Heart right ventricle (tissue), 16 donors: ENCODE results near the gene FBXO21. TPM values are rescaled to one million over a fixed set of nuclear protein-coding genes. Genes with fewer than 3 reads are reported as not detected.

Experiments
- ATAC-seq, 8 donors: fragments of 200-7000 bp; cut with Tn5 transposase; one replicate each; pipeline ENCODE4 v1.9.1; 2020; ENCODE audit warnings: mild to moderate bottlenecking in 8 of 8, moderate library complexity in 8 of 8, moderate number of reproducible peaks in 1 of 8
- DNase-seq, 2 donors: peaks; one replicate each; pipeline ENCODE4 v3.0.0-alpha.2; 2020
- H3K27ac ChIP-seq, 10 donors: fragments of 200-600 bp; sonication (generic) in 2 of 10; one replicate each; pipeline versions ENCODE4 v1.5.0 to v1.8.0; 2020 to 2022; ENCODE audit warnings: mild to moderate bottlenecking in 3 of 10
- H3K27me3 ChIP-seq, 7 donors: fragments of 200-600 bp; one replicate each; pipeline ENCODE4 v1.8.0; 2021 to 2022; ENCODE audit warnings: mild to moderate bottlenecking in 2 of 7
- H3K36me3 ChIP-seq, 9 donors: fragments of 200-600 bp; sonication (generic) in 1 of 9; one replicate each; pipeline versions ENCODE4 v1.5.0 to v1.8.0; 2020 to 2022; ENCODE audit warnings: mild to moderate bottlenecking in 2 of 9
- H3K4me1 ChIP-seq, 9 donors: fragments of 200-600 bp; sonication (generic) in 1 of 9; one replicate each; pipeline versions ENCODE4 v1.5.0 to v1.8.0; 2020 to 2022; ENCODE audit warnings: mild to moderate bottlenecking in 4 of 9
- H3K4me3 ChIP-seq, 10 donors: fragments of 200-600 bp; sonication (generic) in 2 of 10; one replicate each; pipeline versions ENCODE4 v1.5.0 to v1.8.0; 2020 to 2022; ENCODE audit warnings: mild to moderate bottlenecking in 7 of 10, moderate library complexity in 2 of 10
- H3K9me3 ChIP-seq, 11 donors: fragments of 200-600 bp in 10 of 11; sonication (generic) in 2 of 11; one replicate each; pipeline versions ENCODE4 v1.5.0 to v1.8.0; 2013 to 2022; ENCODE audit warnings: mild to moderate bottlenecking in 2 of 11, control low read depth in 1 of 11, moderate library complexity in 1 of 11
- WGBS, 2 donors: extraction: QIAGEN DNeasy Blood & Tissue Kit; methylation state at CpG; one replicate each; pipeline ENCODE4 v1.1.7; 2013; ENCODE audit warnings: inconsistent platforms in 1 of 2; 5-methylcytosine and 5-hydroxymethylcytosine counted together
- intact Hi-C, 10 donors: fragments of 100-400 bp; cut with DNase I; formaldehyde crosslinking; loops; one replicate each; pipeline versions ENCODE4 v1.11.1 to v1.14.2; 2022
- polyA plus RNA-seq, 2 donors: library from polyadenylated mRNA; stranded (reverse); fragments of 200-250 nt; gene quantifications; one replicate each; pipeline ENCODE4 v1.2.3, GENCODE V29; 2013
- total RNA-seq, 10 donors: library from RNA; stranded (reverse); fragmentation: NEBNext Ultra II Directional in 3 of 10; extraction: Animal tissue kit (Norgen Biotek cat#: 25700) in 3 of 10; gene quantifications; one replicate each; pipeline versions ENCODE4 v1.2.1 to v1.2.4, GENCODE V29; 2021 to 2023
- TF ChIP-seq, protein P1 (sequence below), 9 donors: fragments of 200-600 bp; sonication (generic) in 2 of 9; IDR thresholded peaks; one replicate each; pipeline versions ENCODE4 v1.5.0 to v1.8.0; 2021 to 2022; ENCODE audit warnings: antibody characterized with exemption in 9 of 9, mild to moderate bottlenecking in 5 of 9, moderate library complexity in 1 of 9
- donor health status: Arrhythmogenic right ventricular cardiomyopathy.
- donor health status: ischemic (EF 13 %, LVEDD 7.1; RV severe dilation, severe dysfunction).
- donor health status: healthy with polysubstance abuse.
- donor health status: DM: no; HTN: yes; CAD: no.
- donor health status: DM: no; HTN: no; CAD: no.
- donor health status: ischemic (EF 25% LVEDD 6.9; RV normal size, moderate dysfunction).
- donor health status: ischemic (EF 25% LVEDD 5.7; RV mildly dilated, moderate dysfunction).
- donor health status: healthy.
- donor health status: DM: yes; HTN: yes; CAD: no.
- donor health status: Ischemic cardiomyopathy.
- donor health status: ischemic (EF 35%, LVEDD 5.7; RV mildly dilated, moderate dysfunction).
- donor health status: nonischemic (EF 11% LVEDD 7.7; RV severe dilation, severe dysfunction).
- donor health status: DM: yes; HTN: yes; CAD: no.
- donor health status: PGD.
- donor health status: ischemic (EF 29% LVEDD 5.4; RV normal size, mild dysfunction).
- donor health status: nonischemic (EF 23%, LVEDD 6.1; RV moderate dilation, normal function).

FBXO21 gene
- total and polyA plus RNA-seq, 12 donors, result 10.2 to 75.1 (median 47.6) TPM

DNA sequence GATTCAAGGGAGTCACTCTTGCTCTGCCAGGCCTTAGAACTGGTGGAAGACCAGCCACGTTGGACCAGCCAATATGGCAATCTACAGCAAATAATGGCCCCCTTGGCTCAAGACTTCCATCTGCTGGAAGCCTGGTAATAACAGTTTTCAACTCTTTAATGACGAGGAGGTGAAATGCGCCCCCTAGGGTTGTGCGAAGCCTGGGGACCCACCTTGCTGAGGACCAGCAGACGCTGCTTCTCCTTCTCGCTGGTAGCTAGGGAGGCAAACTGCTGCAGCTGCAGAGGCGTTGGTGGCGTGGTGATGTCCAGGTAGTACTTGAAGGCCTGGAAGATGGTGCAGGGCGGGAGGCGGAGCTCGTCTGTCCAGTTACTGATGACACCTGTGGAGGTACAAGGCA, 41.5 kb upstream of the FBXO21 start:
- H3K27ac ChIP-seq, result no peak overlapping the region
- no peaks in the 10 kb centered on the region for H3K4me1 ChIP-seq
- WGBS, 2 donors, result 73 to 84% methylated on average over 11 of the region's 11 CpGs
- DNase-seq (no peak), ATAC-seq (no peak)
- intact Hi-C loops, result loop anchor here in 5 of 10 donors (10.0 kb wide), 3 partner anchors 133 to 443 kb away; partner anchors contain the start of gene NOS1 (in 1 of the 5)
- no peaks in the 10 kb centered on the region for H3K36me3 ChIP-seq
- no peak overlapping the region for H3K4me3 ChIP-seq
- TF ChIP-seq, protein P1, sequence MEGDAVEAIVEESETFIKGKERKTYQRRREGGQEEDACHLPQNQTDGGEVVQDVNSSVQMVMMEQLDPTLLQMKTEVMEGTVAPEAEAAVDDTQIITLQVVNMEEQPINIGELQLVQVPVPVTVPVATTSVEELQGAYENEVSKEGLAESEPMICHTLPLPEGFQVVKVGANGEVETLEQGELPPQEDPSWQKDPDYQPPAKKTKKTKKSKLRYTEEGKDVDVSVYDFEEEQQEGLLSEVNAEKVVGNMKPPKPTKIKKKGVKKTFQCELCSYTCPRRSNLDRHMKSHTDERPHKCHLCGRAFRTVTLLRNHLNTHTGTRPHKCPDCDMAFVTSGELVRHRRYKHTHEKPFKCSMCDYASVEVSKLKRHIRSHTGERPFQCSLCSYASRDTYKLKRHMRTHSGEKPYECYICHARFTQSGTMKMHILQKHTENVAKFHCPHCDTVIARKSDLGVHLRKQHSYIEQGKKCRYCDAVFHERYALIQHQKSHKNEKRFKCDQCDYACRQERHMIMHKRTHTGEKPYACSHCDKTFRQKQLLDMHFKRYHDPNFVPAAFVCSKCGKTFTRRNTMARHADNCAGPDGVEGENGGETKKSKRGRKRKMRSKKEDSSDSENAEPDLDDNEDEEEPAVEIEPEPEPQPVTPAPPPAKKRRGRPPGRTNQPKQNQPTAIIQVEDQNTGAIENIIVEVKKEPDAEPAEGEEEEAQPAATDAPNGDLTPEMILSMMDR (IDR thresholded peaks at IDR 0.05), result no peak
- no peaks in the 10 kb centered on the region for H3K9me3 ChIP-seq
- H3K27me3 ChIP-seq, result peaks cover 4 to 70% (median 39%) of the 10 kb centered on the region in 7 donors

DNA sequence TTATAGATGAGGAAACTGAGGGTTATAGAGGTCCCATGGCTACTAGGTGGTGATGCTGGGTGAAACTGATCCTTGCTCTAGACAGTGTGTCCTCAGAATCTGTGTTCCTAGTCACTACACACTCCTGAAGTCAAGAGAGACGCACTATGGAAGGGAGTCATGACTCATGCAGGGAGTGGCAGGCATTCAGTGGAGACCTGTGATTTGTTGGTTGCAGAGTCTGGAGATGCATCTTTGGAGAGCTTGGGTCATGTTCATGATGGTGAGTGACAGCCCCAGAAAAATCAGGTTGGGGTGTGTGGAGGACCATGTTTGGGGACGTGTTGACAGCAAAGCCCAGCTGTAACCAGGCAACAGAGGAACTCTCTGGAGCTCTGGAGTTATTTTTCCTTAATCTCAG, 38.0 kb upstream of the FBXO21 start:
- Histone ChIP-seq H3K4me1 (no peaks in the 10 kb centered on the region), H3K9me3 (no peaks in the 10 kb centered on the region), H3K4me3 (no peak overlapping the region), H3K36me3 (no peaks in the 10 kb centered on the region), H3K27ac (no peak overlapping the region), H3K27me3 (peaks cover 4 to 49% (median 29%) of the 10 kb centered on the region in 7 donors)
- intact Hi-C loops, result no loop called here
- DNase-seq (no peak), ATAC-seq (no peak)
- WGBS, 2 donors, result 33 to 34% methylated on average over 2 of the region's 2 CpGs
- TF ChIP-seq, protein P1 (IDR thresholded peaks at IDR 0.05), result no peak

DNA sequence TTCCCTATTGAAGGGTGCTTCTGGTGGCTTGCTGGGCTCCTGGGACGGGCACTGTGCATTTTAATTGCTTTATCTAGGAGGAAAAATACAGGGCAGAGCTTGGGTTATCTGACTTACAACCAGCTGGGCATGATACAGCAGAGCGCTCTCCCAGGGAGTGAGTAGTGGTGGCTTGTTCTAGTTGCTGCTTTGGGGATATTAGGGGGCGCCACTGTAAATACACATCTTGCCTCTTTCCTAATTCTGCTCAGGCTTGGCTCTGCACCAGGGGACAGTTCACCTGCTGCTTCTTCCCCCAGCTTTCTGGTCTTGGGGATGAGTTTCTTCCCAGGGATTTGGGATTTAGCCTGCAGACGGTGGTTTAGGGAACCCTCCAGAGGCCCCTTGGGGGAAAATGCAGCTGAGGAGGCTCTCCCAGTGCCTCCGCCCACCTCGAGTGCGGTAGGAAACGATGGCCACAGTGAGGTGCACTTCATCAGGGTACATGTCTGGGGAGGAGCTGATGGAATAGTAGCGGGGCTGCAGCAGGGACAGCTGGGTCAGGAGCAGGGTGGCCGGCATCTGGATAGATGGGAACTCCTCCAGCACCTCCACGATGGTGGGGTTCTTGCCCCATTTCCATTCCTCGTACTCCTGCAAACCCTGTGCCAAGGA, 36.9 kb upstream of the FBXO21 start:
- H3K4me3 ChIP-seq, result no peak overlapping the region
- DNase-seq, result no peak
- H3K36me3 ChIP-seq, result no peaks in the 10 kb centered on the region
- TF ChIP-seq, protein P1 (IDR thresholded peaks at IDR 0.05), result no peak
- H3K27ac ChIP-seq, result no peak overlapping the region
- H3K9me3 ChIP-seq, result no peaks in the 10 kb centered on the region
- 45 to 46% methylated on average over 12 of the region's 12 CpGs for WGBS, 2 donors
- peaks cover 4 to 47% (median 27%) of the 10 kb centered on the region in 7 donors for H3K27me3 ChIP-seq
- ATAC-seq, result no peak
- H3K4me1 ChIP-seq, result no peaks in the 10 kb centered on the region
- intact Hi-C loops, result no loop called here

DNA sequence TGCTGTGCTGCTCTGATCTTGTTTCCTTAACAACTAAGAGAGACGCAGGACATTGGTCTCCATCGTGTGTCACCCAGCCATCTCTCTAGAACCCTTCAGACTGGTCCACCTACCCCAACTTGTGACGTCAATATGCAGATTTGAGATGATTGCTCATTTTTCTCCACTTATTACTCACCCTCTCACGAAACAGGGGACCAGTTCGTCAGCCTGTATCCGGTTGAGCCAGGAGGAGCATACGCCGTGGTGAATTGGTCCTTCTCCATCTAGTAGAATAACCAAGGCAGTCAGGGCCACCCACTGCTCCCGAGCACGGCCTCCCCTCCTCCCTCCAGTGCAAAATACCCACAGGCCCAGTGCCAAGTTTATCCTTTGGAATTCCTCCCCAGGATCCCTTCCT, 36.2 kb upstream of the FBXO21 start:
- Histone ChIP-seq H3K4me1 (no peaks in the 10 kb centered on the region), H3K4me3 (no peak overlapping the region), H3K27ac (no peak overlapping the region), H3K27me3 (peaks cover 4 to 42% (median 21%) of the 10 kb centered on the region in 7 donors), H3K36me3 (no peaks in the 10 kb centered on the region), H3K9me3 (no peaks in the 10 kb centered on the region)
- ATAC-seq (no peak), DNase-seq (no peak)
- TF ChIP-seq, protein P1 (IDR thresholded peaks at IDR 0.05), result no peak
- 80 to 82% methylated on average over 10 of the region's 10 CpGs for WGBS, 2 donors
- intact Hi-C loops, result no loop called here
